CD4-positive, alpha-beta T cell treated with Interleukin-17A for 1 hour (primary cell): ENCODE data around the gene GUCA2B.

Source experiments
- DNase-seq: peaks from one replicate; pipeline ENCODE4 v3.0.0-alpha.2; 2020

Gene GUCA2B

DNA sequence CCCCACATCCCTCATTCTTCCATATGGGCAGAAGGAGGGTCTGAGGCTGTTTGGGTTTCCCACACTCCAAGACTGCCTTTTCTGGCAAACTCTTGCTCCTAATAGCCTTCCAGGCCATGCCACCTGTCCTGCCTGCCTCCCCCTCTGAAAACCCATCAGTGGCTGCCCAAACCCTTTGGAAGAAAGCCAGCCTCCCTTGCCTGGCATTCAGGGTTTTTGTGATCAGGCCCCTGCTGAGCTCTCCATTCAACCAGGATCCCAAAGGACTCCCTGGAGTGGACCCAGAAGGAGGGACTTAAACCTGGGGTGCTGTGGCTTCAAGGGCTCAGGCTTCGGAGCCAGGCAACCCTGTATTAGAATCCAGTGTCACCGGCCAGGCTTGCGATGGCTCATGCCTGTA lies 15.6 kb downstream of the GUCA2B start:
- DNase-seq, result no peak

DNA sequence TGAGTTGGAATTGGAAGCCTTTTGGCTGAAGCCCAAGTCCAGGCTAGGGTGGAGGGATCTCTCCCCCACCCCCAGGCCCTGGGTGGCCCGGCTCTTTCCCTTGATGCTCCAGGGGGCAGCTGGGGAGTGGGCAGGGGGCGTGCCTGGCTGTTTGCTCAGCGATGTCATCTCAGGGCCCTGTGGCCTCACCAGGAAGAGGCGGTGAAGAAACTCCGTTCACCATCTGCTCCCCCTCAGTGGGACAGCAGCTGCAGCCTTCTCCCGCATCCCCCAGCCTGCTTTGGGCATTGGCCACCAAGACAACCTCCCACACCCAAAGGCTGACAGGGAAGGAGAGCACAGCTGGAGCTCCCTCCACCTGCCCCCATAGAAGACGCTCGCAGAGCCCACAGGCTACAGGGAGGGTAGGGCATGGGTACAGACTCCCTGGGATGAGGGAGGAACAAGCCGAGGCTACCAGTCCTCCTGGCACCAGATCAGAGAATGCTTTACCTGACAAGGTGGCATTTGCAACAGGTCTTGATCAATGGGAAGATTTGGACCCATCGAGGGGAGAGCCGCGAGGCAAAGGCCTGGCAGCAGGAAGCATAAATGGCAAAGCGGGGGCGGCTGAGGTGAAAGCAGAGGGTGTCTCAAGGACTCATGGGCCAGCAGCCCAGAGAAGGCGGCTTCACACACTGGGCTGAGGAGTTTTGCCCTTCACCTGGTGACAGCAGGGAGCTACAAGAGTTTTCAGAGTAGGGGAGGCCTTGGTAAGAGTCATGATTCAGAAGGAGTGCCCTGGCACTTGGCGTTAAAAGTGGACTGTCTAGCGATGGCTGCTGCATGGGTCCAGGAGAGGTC lies 17.8 kb downstream of the GUCA2B start:
- DNase-seq, result no peak

DNA sequence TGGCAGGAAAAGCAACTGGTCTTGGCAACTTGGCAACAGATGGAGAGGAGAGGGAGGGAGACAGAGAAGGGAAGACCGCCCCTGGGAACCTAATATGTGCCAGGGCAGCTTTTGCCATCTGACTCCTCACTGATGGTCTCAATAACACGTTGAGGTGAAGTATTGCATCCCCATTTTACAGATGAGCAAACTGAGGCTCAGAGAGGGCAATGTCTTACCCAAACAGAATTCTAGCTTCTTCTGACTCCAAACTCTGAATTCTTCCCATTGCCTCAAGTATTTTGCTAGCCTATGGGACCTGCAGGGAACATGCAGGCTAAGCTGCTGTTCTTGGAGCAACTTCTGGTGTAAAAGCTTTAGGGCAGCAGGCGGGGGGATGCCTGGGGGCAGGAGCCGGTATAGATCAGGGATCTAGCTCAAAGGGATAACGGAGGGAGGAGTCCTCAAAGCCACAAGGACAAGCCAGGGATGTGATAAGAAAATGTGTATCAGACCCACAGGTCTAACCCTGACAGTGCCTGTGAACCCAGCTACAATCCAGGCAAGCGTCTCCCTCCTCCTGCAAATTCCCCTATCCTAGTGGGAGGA lies 18.6 kb downstream of the GUCA2B start:
- DNase-seq, result no peak

DNA sequence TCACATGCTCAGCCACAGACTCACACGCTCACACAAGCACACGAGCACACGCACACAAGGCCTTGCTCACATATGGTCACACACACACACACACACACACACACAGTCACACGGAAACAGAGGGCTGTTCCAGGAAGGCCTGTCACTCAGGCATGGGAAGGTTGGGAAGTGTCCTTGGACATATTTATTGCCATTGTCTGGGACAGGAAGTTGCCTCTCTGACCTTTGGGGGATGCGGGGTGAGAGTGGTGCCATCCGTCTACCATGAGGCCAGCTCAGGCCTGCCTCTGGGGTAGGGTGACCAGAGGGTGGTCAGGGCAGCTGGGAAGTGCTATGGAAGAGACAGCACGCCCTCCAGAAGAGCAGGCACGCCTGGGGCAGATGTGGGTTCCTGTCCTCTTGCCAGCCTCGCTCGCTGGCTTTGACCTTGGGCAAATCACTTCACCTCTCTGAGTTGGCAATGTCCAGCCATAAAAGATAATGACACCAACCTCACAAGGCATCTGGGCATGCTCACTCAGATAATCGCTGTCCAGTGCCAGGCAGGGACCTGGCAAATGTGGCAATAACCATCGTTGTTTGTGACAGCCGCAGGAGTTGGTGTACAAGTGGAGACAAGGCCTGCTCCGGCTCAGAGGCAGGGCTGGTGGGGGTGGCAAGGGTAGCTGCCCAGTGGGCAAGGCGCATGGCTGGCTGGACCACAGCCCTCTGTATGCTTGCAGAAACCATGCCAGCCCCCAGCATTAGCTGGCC lies 19.3 kb downstream of the GUCA2B start:
- no peak for DNase-seq

DNA sequence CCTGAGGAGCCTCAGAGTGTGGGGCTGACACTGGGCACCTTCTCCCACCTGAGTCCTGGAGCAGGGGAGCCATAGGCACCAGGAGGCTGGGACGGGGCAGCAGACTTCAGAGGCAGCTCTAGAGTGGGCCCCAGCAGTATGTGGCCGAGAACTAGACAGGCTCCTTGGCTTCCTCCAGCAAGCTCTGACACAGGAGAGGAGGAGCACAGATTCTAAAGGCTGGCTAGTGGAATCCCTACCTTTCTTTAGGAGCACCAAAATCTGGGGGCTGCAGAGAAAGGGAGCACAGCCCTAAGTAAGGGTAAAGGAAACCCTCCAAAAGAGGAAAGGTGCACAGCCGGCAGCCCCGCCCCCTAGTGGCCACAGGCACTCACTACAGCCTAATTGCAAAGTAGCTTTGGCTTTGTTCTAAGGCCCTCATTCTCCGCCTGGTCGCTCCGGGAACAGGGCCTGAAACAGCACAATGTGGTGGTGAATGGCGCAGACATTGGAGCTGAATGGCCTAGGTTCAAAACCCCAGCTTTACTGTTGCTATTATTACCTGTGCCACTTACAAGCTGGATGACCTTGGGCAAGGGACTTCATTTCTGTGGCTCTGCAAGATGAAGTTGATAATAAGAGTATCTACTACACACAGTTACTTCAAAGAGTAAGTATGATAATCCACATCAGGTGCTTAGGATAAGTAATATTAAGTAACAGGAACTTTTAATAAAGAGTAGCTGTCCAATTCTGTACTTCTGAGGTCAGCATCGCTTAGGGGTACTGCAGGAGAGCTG lies 20.1 kb downstream of the GUCA2B start:
- DNase-seq, result peak; percentile 64

DNA sequence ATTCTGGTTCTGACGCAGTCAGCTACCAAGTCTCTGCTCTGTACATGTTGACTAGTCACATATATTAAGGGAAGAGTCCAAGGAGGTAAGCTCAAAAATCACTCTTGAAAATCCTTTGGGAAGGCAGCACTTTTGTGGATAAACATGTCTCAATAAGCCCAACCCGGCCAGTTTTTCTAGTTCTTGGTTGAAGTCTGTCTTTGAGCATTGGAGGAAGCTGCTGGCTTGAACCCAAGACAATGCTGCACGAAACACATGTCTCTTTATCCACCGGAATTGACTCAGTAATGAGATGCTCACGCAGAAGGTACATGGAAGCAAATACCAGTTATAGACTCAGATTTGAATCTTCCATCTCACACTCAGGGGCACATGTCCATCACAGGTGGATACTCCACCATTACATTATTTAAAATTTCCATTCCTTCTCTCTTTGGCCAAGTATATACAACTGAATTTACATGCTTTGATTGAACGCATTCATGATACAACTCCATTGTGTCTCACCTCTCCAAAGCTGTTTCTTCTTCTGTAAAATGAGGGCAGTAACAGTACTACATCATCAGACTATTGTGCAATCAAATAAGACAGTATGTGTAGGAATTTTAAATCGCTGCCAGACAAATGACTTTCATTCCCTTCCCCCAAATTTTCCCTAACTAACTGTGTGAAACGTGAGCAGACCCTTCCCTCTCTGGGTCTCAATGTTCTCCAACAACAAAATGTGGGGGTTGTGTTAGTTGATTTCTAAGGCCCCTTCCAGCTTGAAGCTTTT lies 20.9 kb downstream of the GUCA2B start:
- DNase-seq, result no peak

DNA sequence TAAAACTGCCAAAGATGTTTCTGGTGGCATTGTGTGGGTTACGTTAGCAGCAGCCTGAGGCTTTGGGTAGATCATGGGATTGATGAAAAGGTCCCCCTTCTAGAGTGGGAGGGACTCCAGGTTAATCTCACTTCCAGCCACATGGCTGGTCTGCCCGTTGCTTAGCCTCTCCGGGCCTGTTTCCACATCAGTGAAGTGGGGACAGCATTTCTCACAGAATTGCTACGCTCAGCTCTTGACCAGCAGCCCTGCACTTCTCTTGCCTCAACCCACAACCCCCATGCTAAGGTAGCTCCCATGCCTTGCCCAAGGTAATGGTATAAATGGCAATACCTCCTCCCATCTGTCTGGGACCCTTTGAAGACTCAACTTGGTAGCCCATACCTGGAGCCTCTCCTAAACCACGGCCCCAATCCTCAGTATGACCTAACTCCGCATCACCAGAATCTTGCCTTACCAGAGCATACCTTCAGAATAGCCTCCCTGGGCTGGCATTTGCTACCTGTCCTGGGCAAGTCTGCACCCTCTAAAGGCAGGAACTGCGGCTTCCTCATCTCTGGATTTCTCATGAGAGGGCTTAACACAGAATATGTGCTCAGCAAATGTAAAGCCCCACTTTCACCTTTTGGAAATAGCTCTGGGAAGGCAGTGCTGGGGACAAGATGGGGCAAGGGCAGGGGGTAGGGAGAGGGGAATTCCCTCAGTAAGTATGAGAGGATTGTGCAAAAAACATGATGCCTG lies 22.3 kb downstream of the GUCA2B start:
- DNase-seq, result no peak

DNA sequence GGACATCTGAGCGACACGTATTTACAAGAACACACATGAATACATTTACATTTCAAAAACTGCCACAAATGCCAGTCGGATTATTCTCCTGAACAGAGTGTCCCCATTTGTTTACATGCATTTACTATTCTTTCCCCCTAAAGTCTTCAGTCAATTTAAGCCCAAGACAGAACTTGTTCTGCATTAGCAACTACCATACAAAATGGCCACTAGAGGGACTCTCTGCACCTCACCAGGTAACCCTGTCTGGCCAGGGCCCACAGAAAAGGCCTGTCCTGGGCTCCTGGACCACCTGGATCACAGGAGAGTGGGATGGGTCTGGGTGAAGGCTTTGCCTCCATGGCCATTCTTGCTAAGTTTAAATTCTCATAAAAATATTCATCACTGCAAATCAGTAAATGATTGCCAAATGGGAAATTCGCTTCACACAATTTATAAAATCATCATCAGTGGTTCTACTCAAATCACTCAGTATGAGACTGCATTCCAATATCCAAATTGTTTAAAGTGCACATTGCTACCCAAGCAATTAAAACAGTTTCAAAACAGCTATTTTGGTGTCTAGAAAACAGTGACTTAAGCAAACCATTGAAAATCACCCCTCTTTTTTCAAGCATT lies 23.8 kb downstream of the GUCA2B start:
- DNase-seq, result peak; percentile 49

DNA sequence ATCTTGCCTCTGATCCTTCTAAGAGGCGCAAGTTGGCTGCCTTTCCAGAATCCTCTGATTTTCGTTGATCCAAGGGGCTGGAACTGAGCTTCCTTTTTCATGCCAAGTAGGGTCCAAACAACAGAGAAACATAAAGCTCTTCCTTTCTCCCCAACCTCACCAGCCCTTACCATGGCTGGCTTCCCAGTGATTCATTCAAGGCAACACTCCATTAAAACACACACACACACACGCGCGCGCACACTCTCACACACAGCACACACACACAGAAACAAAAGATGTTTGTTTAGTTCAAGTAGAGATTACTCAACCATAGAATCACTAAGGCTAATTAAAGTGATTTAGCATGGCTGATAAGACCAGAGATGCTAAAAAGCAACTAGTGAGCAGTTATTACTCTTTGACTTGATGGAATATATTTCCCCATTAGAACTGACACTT lies 24.4 kb downstream of the GUCA2B start:
- no peak for DNase-seq

DNA sequence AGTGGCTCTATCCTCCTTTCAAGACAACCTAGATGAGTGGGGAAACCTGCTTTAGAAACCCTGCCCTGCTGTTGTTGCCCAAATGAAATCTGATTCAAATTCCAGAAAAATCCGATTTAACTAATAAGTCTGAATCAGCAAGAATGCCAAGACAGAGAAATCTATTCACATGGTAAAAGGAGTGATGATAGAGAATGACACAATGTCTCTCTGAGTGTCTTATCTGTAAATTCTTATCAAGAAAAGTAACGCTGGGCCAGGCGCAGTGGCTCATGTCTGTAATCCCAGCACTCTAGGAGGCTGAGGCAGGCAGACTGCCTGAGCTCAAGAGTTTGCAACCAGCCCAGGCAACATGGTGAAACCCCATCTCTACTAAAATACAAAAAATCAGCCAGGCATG lies 25.0 kb downstream of the GUCA2B start:
- DNase-seq, result no peak

DNA sequence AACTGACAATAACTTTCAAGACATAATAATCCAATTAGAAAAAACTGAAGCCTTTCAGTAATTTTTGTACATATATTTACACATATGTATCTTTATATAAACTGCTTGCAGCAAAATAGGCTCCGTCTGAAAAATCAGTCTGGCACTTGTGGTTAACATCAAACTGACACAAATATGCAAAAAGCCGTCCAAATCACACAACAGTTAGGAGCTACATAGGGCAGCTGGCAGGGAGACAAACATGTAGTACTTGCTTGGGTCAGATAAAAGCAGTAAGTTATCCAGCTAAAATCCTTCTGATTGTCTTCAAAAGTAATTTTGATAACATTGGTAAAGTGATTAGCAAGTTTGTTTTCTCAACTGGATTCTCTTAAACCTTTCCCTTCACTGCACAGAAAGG lies 26.1 kb downstream of the GUCA2B start:
- no peak for DNase-seq

DNA sequence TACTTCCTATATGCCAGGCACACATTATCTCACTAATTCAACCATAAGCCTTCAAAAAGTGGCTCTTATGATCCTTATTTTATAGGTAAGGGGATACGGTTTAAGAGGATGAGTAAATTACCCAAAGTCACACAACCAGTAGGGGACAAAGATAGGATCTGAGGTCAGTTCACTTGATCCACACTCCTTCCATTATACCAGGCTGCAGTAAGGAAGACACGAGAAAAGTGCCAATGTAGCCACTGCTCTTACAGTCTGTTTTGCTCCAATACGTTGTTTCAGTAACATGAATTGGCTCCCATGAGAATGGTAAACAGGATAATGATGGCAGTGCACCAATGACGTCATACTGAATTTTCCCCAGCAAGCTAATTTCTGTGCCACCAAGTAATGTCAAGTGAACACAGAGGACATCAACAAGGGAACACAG lies 26.7 kb downstream of the GUCA2B start:
- DNase-seq, result no peak

DNA sequence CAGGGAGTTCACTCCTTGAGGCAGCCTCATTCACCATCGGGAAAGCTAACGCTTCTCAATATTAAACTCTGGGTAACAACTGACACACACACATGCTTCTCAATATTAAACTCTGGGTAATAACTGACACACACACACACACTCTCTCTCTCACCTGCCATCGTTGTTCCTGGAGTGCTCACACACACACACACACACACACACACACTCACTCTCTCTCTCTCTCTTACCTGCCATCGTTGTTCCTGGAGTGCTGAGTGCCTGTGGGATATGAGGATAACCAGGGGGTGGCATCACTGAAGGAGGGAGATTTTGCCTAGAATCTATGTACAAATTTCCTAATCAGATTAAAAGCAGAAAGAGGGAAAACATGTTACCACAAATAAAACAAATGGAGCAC lies 28.5 kb downstream of the GUCA2B start:
- no peak for DNase-seq

DNA sequence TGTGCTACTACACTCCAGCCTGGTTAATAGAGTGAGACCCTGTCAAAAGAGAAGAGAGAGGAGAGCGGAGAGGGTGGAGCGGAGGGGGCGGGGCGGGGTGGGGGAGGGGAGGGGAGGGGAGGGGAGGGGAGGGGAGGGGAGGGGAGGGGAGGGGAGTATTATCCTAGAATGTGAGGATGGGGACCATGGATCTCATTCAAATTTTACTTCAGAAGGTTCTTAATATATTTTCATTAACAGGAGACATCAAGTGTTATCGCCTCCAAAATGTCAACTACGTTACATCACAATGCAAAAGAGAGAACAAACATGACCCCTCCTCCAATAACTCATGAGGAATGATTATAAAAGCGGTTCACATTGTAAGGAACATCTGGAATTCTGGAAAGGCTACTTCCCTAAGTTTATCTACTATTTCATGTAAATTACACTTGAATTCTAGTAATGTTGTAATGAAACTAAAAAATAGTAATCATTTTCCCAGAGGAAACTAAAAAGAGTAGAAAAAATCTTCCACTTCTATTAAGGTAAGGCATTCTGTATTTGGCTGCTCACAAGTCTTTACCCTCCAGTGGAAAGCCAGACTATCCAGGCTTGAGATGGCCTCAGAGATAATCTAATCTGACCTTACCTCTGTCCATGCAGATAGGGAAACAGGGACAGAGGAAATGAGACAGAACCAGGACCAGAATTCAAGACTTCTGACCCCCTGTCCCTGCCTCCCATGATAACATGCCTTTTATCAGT lies 30.2 kb downstream of the GUCA2B start:
- DNase-seq, result no peak

DNA sequence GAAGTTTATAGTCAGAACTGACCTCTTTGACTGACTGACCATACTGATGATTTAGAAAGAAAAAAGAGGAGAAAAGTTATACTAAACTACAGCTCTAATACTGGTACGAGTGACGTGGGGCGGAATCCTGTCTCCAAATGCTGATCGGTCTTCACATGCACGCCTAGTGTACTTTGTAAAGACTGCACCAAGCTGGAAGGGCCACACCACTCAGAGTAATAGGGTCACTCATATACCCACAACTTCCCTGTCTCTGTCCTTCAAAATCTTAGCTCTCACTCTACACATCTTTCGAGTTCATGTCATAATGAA lies 30.7 kb downstream of the GUCA2B start:
- DNase-seq, result no peak

DNA sequence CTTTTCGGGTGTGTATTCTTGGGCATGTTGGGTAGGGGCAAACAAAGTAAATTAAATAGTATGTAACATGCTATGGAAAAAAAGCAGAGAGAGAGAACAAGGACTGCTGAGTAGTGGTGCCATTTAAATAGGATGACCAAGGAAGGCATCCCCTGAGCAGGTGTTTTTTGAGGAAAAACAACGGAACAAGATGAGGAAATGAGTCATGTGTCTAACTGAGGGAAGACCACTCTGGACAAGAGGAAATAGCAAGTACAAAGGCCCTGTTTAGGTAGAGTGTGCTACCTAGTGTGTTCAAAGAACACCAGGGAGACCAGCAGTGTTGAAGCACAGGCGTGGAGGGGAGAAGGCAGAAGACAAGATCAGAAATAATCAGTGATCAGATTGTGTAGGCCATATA lies 31.4 kb downstream of the GUCA2B start:
- DNase-seq, result no peak

DNA sequence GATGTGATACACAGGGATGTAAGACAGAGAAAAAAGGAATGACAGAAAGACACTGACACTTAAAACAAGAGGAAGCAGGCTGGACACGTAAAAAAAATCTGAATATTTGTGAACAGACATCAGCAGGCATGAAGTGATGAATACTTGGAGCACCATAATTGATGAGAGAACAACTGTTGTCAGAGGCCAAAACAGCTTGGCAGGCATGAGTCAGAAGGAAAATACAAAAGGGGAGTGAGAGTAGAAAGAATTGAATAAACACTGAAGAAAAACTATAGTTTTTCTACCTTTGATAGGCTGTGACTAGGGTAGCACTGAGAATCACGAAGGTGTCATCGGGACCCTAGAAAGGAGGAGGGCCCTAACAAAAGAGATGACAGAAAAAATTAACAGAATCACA lies 32.9 kb downstream of the GUCA2B start:
- no peak for DNase-seq

DNA sequence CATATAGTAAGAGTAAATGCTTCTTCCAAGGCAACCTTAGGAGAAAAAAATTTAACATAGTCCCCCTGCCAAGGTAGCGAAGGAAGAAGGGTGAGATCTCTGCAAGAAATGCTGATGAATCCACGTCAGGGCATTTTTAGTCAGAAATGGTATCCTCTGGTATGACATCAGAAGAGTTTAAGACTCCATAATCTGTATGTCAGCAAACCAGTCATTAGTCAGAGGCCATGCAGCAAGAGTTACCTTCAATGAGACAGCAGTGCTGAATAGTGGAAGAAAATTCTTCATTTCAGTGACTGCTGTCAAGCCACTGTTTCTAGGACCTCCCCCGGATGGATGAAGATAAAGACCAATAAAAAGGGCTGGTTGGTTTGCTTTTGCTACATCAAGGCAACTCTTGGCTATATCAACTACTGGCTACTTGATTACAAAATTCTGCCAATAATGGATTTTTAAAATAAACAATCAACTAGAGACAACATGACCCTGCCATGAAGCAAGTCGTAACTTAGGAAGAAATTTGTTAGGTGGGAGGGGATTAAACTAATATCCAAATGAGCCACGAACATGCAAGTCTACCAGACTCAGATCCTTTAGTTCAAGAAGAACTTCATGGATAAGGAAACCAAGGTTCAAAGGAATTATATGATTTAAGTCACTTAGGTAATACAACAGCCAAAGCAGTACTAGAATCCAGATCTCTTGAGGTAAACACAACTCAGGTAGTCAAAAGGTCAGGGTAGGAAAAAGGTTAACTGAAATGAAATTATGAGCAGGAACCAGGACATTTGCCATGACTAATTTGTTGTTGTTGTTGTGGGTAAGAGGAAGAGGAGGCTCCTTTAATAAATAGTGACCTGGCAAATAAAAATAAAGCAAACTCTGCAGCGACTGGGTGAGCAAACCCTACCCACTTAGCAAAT lies 37.0 kb downstream of the GUCA2B start:
- DNase-seq, result no peak

DNA sequence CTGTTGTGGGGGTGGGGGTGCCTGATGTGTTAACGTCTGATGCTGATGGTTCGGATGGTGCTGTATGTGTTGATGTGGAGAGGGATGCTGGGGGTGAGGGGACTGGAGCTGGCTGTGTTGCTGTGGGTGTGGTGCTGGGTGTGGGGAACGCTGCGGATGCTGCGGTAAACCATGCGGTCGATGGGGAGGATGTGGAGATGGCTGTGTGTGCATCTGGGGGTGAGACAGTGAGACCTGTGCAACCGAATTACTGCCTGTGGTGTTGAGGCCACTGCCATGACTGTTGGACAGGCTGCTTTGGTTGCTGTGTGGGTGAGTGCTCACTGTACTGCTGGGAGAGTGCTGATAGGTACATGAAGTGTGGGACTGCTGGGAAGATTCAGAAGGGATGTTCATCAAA lies 38.1 kb downstream of the GUCA2B start:
- DNase-seq, result no peak
